Colonic mucosa (tissue), 4 donors: ENCODE data around the gene GCNT2. TPM values are rescaled to one million over a fixed set of nuclear protein-coding genes. Genes with fewer than 3 reads are reported as not detected.
"Not testable (repeated sequence)": the region's sequence is repeated elsewhere in the genome, so short reads cannot be mapped to it uniquely, and the experiment has no call there.

Experiments
- DNase-seq: peaks from one replicate; pipeline ENCODE4 v3.0.0-alpha.2; 2020
- H3K27ac ChIP-seq: fragments of 200-600 bp; one replicate; pipeline ENCODE4 v1.8.0; 2021
- H3K27me3 ChIP-seq: fragments of 200-600 bp; one replicate; pipeline ENCODE4 v1.8.0; 2021
- H3K36me3 ChIP-seq: fragments of 200-600 bp; one replicate; pipeline ENCODE4 v1.8.0; 2021
- H3K4me1 ChIP-seq: fragments of 200-600 bp; one replicate; pipeline ENCODE4 v1.8.0; 2021; ENCODE audit warnings: mild to moderate bottlenecking
- H3K4me3 ChIP-seq: fragments of 200-600 bp; one replicate; pipeline ENCODE4 v1.8.0; 2021
- H3K9ac ChIP-seq, 2 donors: one replicate each; pipeline ENCODE4 v1.7.0; 2013; ENCODE audit warnings: control low read depth in 2 of 2, low read depth in 2 of 2, low read length in 2 of 2
- H3K9me3 ChIP-seq: fragments of 200-600 bp; one replicate; pipeline ENCODE4 v1.8.0; 2021
- intact Hi-C: fragments of 100-400 bp; cut with DNase I; formaldehyde crosslinking; loops from one replicate; pipeline ENCODE4 v1.14.1; 2022
- total RNA-seq, 2 donors: library from RNA; stranded (reverse); fragmentation: NEBNext Ultra II Directional in 1 of 2; extraction: Animal tissue kit (Norgen Biotek cat#: 25700) in 1 of 2; gene quantifications; one replicate each; pipeline ENCODE4 v1.2.1, GENCODE V29; 2021
- TF ChIP-seq, protein P1 (sequence below): fragments of 200-600 bp; IDR thresholded peaks from one replicate; pipeline ENCODE4 v1.8.0; 2022; ENCODE audit warnings: antibody characterized with exemption, mild to moderate bottlenecking
- donor health status: healthy.
- donor health status: DM: no; HTN: no; CAD: no.
- donor health status: DM: no; HTN: no; CAD: no.

Gene GCNT2
- total RNA-seq, 2 donors from 2014 or later = 9.8 to 9.9 TPM

DNA sequence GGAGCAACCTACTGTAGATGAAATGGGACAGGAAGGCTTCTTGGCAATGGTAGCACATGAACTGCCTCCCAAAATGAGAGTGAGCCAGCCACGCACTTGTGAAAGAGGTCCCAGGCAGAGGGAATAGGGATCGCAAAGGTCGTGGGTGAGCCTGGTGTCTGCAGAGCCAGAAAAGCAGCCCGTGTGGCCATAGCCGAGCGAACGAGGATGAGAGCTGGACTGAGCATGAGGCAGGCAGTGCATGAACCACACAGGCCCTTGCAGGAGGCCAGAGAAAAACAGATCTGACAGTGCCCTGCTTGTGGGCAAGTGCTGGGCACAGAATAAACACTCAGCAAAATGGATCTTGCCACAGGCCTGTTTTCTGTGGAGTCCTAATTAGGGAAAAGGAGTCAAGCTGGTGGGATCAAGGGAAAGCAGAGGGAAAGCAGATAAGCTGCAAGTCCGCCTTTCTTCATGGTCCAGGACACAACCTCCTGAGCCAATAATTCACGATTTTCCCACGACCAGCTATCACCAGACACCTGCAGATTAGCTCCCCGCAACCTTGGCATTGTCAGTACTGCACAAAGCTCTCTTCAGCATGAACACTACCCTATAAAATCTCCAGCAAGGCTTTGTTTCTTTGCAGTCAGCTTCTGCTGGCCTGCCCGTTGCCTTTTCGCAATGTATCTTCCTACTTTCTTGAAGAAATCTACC, 44.0 kb downstream of the GCNT2 start:
- Histone ChIP-seq H3K27me3 (no peaks in the 10 kb centered on the region), H3K4me3 (no peak overlapping the region), H3K9ac (no peak overlapping the region), H3K27ac (no peak overlapping the region), H3K9me3 (no peaks in the 10 kb centered on the region), H3K36me3 (no peaks in the 10 kb centered on the region), H3K4me1 (no peaks in the 10 kb centered on the region)
- DNase-seq = no peak
- intact Hi-C loops = no loop called here
- TF ChIP-seq, protein P1, sequence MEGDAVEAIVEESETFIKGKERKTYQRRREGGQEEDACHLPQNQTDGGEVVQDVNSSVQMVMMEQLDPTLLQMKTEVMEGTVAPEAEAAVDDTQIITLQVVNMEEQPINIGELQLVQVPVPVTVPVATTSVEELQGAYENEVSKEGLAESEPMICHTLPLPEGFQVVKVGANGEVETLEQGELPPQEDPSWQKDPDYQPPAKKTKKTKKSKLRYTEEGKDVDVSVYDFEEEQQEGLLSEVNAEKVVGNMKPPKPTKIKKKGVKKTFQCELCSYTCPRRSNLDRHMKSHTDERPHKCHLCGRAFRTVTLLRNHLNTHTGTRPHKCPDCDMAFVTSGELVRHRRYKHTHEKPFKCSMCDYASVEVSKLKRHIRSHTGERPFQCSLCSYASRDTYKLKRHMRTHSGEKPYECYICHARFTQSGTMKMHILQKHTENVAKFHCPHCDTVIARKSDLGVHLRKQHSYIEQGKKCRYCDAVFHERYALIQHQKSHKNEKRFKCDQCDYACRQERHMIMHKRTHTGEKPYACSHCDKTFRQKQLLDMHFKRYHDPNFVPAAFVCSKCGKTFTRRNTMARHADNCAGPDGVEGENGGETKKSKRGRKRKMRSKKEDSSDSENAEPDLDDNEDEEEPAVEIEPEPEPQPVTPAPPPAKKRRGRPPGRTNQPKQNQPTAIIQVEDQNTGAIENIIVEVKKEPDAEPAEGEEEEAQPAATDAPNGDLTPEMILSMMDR = no peak

DNA sequence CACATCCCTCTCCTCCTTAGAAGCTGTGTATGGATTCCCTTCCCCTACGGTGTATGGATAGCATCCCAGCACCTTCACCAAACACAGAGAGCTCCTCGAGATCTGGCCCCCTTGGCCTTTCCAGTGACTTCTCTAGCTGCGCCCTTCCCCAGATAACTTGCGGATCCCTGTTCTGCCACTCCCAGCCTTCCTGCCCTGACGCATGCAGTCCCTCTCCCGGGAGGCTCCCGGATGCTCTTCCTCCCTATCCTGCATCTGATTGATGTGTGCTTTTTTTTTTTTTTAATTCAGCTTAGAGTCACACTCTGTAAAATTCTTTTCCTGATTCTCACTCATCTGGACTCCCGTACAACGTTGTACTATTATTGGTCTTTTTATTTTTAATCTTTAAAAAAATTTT, 44.8 kb downstream of the GCNT2 start:
- Histone ChIP-seq H3K4me3 (no peak overlapping the region), H3K9ac (no peak overlapping the region), H3K27me3 (no peaks in the 10 kb centered on the region), H3K27ac (no peak overlapping the region), H3K9me3 (no peaks in the 10 kb centered on the region), H3K4me1 (no peaks in the 10 kb centered on the region), H3K36me3 (no peaks in the 10 kb centered on the region)
- DNase-seq = no peak
- TF ChIP-seq, protein P1 = no peak
- intact Hi-C loops = no loop called here

DNA sequence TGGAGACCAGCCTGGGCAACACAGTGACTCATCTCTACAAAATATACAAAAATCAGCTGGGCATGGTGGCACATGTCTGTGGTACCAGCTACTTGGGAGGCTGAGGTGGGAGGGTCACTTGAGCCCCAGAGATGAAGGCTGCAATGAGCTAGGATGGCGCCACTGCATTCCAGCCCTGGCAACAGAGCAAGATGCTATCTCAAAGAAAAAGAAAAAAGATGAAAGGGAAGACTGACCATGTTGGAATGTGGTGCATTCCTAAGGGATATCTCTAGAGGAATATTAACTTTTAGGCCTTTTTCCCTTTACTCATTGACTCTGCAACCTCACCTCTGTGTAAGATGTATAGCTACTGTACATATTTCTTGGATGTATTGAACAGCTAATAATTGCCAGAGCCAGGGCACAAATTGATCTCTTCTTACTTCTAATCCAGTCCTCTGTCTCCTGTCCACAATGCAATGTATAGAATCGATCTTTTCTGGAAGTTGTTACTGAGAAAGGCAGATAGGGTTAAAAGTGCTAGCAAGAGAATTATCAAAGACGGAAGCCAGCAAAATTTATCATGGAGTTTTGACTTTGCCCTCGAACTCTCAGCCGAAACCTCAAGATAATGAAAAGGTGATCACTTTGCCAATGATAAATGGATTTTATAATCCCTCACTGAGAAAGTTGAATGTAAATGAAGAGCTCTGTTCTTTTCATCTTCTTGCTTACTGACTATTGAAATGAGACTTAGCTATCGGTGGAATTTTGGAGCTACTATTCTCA, 46.3 kb downstream of the GCNT2 start:
- Histone ChIP-seq H3K36me3 (no peaks in the 10 kb centered on the region), H3K9ac (no peak overlapping the region), H3K27ac (no peak overlapping the region), H3K9me3 (no peaks in the 10 kb centered on the region), H3K27me3 (no peaks in the 10 kb centered on the region), H3K4me1 (no peaks in the 10 kb centered on the region), H3K4me3 (no peak overlapping the region)
- intact Hi-C loops = no loop called here
- TF ChIP-seq, protein P1 = no peak
- no peak for DNase-seq

DNA sequence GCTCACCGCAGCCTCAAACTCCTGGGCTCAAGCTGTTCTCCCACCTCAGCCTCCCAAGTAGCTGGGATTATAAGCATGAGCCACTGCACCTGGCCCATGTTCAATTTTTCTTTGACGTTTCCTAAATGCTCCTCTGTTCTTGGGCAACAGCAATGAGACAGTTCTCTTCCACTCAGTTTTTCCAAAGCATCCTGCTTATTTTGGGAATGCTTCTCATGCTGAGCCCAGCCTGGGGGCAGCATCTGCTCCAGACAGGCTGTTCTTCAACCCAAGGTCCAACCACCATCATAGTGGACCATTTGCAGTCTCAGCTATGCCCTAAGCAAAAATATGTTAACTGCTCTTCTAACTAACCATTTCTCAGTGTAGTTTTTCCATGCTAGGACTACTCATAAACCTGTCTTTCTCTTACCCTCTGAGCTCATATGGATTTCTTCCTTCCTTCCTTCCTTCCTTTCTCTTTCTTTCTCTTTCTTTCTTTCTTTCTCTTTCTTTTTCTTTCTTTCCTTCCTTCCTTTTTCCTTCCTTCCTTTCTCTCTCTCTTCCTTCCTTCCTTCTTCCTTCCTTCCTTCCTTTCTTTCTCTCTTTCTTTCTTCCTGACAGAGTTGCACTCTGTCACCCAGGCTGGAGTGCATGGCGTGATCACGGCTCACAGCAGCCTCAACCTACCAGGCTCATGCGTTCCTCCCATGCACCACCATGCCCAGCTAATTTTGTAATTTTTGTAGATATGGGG, 48.4 kb downstream of the GCNT2 start:
- Histone ChIP-seq H3K36me3 (no peaks in the 10 kb centered on the region), H3K4me3 (no peak overlapping the region), H3K27ac (no peak overlapping the region), H3K9me3 (no peaks in the 10 kb centered on the region), H3K4me1 (no peaks in the 10 kb centered on the region), H3K9ac (no peak overlapping the region), H3K27me3 (no peaks in the 10 kb centered on the region)
- DNase-seq = no peak
- intact Hi-C loops = no loop called here
- TF ChIP-seq, protein P1 = no peak

DNA sequence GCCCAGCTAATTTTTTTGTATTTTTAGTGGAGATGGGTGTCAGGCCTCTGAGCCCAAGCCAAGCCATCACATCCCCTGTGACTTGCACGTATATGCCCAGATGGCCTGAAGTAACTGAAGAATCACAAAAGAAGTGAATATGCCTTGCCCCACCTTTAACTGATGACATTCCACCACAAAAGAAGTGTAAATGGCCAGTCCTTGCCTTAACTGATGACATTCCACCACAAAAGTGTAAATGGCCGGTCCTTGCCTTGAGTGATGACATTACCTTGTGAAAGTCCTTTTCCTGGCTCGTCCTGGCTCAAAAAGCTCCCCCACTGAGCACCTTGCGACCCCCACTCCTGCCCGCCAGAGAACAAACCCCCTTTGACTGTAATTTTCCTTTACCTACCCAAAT, 54.4 kb downstream of the GCNT2 start:
- H3K4me1 ChIP-seq, H3K9me3 ChIP-seq, DNase-seq, H3K36me3 ChIP-seq, H3K9ac ChIP-seq, intact Hi-C loops, H3K4me3 ChIP-seq, H3K27me3 ChIP-seq, H3K27ac ChIP-seq: not testable (repeated sequence)
